NCI-H748 treated with DMSO at 0.1 percent for 48 hours (cell line): ENCODE results near the gene MINPP1.
"Not testable (repeated sequence)": the region's sequence is repeated elsewhere in the genome, so short reads cannot be mapped to it uniquely, and the experiment has no call there.

Experiments
- DNase-seq: peaks from one replicate; lab custom pipeline; 2025; lab: John Stamatoyannopoulos, UW

Gene MINPP1

GRCh38 chr10:87504640-87505365 lies at the start of gene MINPP1:
Gene MINPP1, plus strand, starts transcription at chr10:87504893. Its CDS starts 23 bp downstream, at chr10:87504916.
- peak; percentile 41 for DNase-seq

- DNase-seq = not testable (repeated sequence)
Measured at GRCh38 chr10:87456586-87457220, 48.0 kb upstream of the MINPP1 start.

- not testable (repeated sequence) for DNase-seq
Measured at GRCh38 chr10:87461751-87462150, 42.9 kb upstream of the MINPP1 start.

- not testable (repeated sequence) for DNase-seq
Measured at GRCh38 chr10:87466849-87467248, 37.8 kb upstream of the MINPP1 start.

- DNase-seq = not testable (repeated sequence)
Measured at GRCh38 chr10:87488733-87489132, 16.0 kb upstream of the MINPP1 start.

- not testable (repeated sequence) for DNase-seq
Measured at GRCh38 chr10:87490285-87490684, 14.4 kb upstream of the MINPP1 start.

- not testable (repeated sequence) for DNase-seq
Measured at GRCh38 chr10:87492450-87492849, 12.2 kb upstream of the MINPP1 start.

GRCh38 chr10:87495446-87495845 lies 9.2 kb upstream of the MINPP1 start:
- not testable (repeated sequence) for DNase-seq

GRCh38 chr10:87497386-87497785 lies 7.3 kb upstream of the MINPP1 start:
- not testable (repeated sequence) for DNase-seq

GRCh38 chr10:87498106-87498789 lies 6.4 kb upstream of the MINPP1 start:
- DNase-seq = not testable (repeated sequence)

GRCh38 chr10:87500646-87501048 lies 4.0 kb upstream of the MINPP1 start:
- no peak for DNase-seq

GRCh38 chr10:87503401-87503800 lies 1.3 kb upstream of the MINPP1 start:
- no peak for DNase-seq

GRCh38 chr10:87503886-87504285 lies 807 bp upstream of the MINPP1 start:
- DNase-seq = no peak

- DNase-seq = no peak
Measured at GRCh38 chr10:87504307-87504639, 420 bp upstream of the MINPP1 start.

GRCh38 chr10:87505366-87506111 lies 846 bp downstream of the MINPP1 start:
- DNase-seq = no peak

GRCh38 chr10:87506956-87507355 lies 2.3 kb downstream of the MINPP1 start:
- DNase-seq = no peak

GRCh38 chr10:87507879-87508483 lies 3.3 kb downstream of the MINPP1 start:
- DNase-seq = no peak

- no peak for DNase-seq
Measured at GRCh38 chr10:87508837-87509236, 4.1 kb downstream of the MINPP1 start.

GRCh38 chr10:87510025-87510424 lies 5.3 kb downstream of the MINPP1 start:
- DNase-seq = no peak

- DNase-seq = no peak
Measured at GRCh38 chr10:87511526-87511925, 6.8 kb downstream of the MINPP1 start.

- no peak for DNase-seq
Measured at GRCh38 chr10:87518937-87519336, 14.2 kb downstream of the MINPP1 start.

GRCh38 chr10:87519582-87519981 lies 14.9 kb downstream of the MINPP1 start:
- DNase-seq = no peak
